GM12801 (cell line): ENCODE measurements around the gene WWTR1.

Source experiments
- CTCF ChIP-seq: IDR thresholded peaks from one replicate; pipeline ENCODE4 v1.5.1; 2011; ENCODE audit warnings: control low read depth; ENCODE audit not compliant: insufficient read length; ENCODE audit errors: extremely low read depth

Gene WWTR1

GRCh38 chr3:149586871-149587270, 71.0 kb downstream of the WWTR1 start:
- TF ChIP-seq CTCF: no peak

- no peak for TF ChIP-seq CTCF
These were observed 72.5 kb downstream of the WWTR1 start for GRCh38 chr3:149585401-149585726.

GRCh38 chr3:149583921-149584635, 73.7 kb downstream of the WWTR1 start:
- TF ChIP-seq CTCF: no peak

- TF ChIP-seq CTCF: no peak
These were observed 75.4 kb downstream of the WWTR1 start for GRCh38 chr3:149582395-149582794.

GRCh38 chr3:149581681-149582370, 76.0 kb downstream of the WWTR1 start:
- TF ChIP-seq CTCF: no peak

- TF ChIP-seq CTCF: no peak
These were observed 76.6 kb downstream of the WWTR1 start for GRCh38 chr3:149581248-149581647.

- TF ChIP-seq CTCF: no peak
These were observed 77.8 kb downstream of the WWTR1 start for GRCh38 chr3:149579838-149580542.
